ENCODE data around the gene SPINK4. TPM values are rescaled to one million over a fixed set of nuclear protein-coding genes. Genes with fewer than 3 reads are reported as not detected.
A peak's percentile ranks its signal among the peaks of the same experiment; 100 is the strongest.

SPINK4 gene
- polyA plus RNA-seq, 4 donors: not detected

GRCh38 chr9:33255471-33255870 is 15.5 kb downstream of the SPINK4 start:
- no peak for DNase-seq (ENCODE audit: low read depth in 4 of 4, low spot score in 3 of 4)

GRCh38 chr9:33256236-33256635 is 16.3 kb downstream of the SPINK4 start:
- no peak for DNase-seq (ENCODE audit: low read depth in 4 of 4, low spot score in 3 of 4)

- no peak for DNase-seq (ENCODE audit: low read depth in 4 of 4, low spot score in 3 of 4)
Observed at GRCh38 chr9:33257276-33257675, 17.3 kb downstream of the SPINK4 start.

DNA sequence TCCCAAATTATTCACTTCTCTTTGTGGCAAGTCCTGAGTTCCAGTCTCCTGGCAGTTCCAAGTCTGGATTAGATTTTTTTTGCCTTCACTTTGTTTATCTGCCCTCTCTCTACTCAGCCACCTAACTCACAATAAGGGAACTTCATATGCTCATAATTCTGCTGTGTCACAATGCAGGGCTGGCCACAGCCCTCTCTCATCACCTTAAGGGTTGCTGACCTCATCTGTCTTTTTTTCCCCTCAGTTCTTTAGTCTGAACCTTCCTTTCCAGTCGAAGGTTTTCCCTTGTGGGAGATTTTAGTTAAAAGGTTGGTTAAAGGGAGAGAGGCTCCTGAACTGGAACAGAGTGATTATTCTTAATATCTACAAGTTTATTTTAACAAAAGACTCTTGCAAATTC is 20.4 kb downstream of the SPINK4 start:
- DNase-seq (ENCODE audit: low read depth in 4 of 4, low spot score in 3 of 4): no peak

- DNase-seq (ENCODE audit: low read depth in 4 of 4, low spot score in 3 of 4): peak; percentile 5 to 18 (median 12)
Observed at GRCh38 chr9:33263131-33264002, 23.4 kb downstream of the SPINK4 start.

GRCh38 chr9:33264003-33264472 is 24.1 kb downstream of the SPINK4 start:
- peak; percentile 10 to 49 (median 22) for DNase-seq (ENCODE audit: low read depth in 4 of 4, low spot score in 3 of 4)

GRCh38 chr9:33264473-33265177 is 24.7 kb downstream of the SPINK4 start, which contains the start of the genes BAG1 and CHMP5:
BAG1 (minus strand) TSS chr9:33264708.
CHMP5 (plus strand) TSS chr9:33265049; CDS start chr9:33265079, 30 bp downstream.
- peak; percentile 97 to 99 (median 98) for DNase-seq (ENCODE audit: low read depth in 4 of 4, low spot score in 3 of 4)

- no peak for DNase-seq (ENCODE audit: low read depth in 4 of 4, low spot score in 3 of 4)
Observed at GRCh38 chr9:33265211-33265865, 25.4 kb downstream of the SPINK4 start.

GRCh38 chr9:33267151-33267767 is 27.3 kb downstream of the SPINK4 start:
- DNase-seq (ENCODE audit: low read depth in 4 of 4, low spot score in 3 of 4): no peak

DNA sequence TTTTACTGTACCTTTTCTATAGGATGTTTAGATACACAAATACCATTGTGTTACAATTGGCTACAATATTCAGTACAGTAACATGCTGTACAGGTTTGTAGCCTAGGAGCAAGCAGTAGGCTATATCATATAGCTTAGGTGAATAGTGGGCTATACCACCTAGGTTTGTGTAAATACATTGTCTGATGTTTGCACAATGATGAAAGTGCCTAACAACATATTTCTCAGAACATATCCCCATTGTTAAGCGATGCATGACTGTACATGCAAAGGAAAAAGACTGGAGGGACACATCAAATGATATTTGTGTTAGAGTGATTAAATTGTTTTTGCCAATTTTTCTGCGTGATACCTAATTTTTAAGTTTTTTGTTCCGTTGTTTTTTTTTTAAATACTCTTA is 30.2 kb downstream of the SPINK4 start:
- DNase-seq (ENCODE audit: low read depth in 4 of 4, low spot score in 3 of 4): no peak

DNA sequence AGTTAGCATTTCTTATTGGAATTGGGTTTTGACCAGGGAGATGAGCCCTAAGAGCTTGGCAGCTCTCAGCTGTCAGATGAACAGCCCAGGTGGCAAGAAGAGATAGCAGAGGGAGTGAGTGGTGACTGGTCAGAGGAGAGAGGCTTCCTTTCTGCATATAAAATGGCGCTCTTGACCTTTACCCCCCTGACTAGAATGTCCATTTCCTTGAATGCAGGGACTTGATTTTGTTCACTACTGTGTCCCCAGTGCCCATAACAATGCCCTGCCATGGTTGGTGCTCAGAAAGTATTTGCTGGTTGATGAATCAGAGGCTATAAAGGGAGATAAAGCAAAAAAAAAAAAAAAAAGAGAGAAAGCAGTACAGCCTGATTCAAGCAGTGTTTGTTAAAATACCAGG is 32.1 kb downstream of the SPINK4 start:
- no peak for DNase-seq (ENCODE audit: low read depth in 4 of 4, low spot score in 3 of 4)

- no peak for DNase-seq (ENCODE audit: low read depth in 4 of 4, low spot score in 3 of 4)
Observed at GRCh38 chr9:33273266-33273971, 33.5 kb downstream of the SPINK4 start.

GRCh38 chr9:33273972-33274328 is 34.0 kb downstream of the SPINK4 start:
- DNase-seq (ENCODE audit: low read depth in 4 of 4, low spot score in 3 of 4): no peak

GRCh38 chr9:33277484-33277883 is 37.5 kb downstream of the SPINK4 start:
- DNase-seq (ENCODE audit: low read depth in 4 of 4, low spot score in 3 of 4): no peak

- no peak for DNase-seq (ENCODE audit: low read depth in 4 of 4, low spot score in 3 of 4)
Observed at GRCh38 chr9:33285502-33285901, 45.5 kb downstream of the SPINK4 start.

- peak in 2 of 4 donors; percentile 10 to 28 for DNase-seq (ENCODE audit: low read depth in 4 of 4, low spot score in 3 of 4)
Observed at GRCh38 chr9:33287087-33287490, 47.1 kb downstream of the SPINK4 start.

DNA sequence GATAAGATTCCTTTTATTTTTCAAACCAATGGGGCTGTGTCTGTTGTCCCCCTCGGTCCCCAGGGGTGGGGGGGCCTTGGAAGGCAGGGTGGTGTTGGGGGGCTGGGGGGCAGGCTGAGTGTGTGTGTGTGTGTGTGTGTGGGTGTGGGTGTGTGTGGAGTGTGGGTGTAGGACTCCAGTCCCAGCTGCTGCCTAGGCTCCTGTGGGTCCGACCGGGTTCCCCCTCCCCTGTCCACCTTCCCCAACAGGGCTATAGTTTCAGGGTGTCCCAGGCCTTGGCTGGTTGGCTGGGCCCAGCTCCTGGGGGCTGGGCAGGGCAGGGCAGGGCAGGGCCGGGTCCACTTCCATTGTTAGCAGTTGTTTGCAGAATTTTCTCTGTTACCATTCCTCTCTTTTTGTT is 48.3 kb downstream of the SPINK4 start:
- no peak for DNase-seq (ENCODE audit: low read depth in 4 of 4, low spot score in 3 of 4)

DNA sequence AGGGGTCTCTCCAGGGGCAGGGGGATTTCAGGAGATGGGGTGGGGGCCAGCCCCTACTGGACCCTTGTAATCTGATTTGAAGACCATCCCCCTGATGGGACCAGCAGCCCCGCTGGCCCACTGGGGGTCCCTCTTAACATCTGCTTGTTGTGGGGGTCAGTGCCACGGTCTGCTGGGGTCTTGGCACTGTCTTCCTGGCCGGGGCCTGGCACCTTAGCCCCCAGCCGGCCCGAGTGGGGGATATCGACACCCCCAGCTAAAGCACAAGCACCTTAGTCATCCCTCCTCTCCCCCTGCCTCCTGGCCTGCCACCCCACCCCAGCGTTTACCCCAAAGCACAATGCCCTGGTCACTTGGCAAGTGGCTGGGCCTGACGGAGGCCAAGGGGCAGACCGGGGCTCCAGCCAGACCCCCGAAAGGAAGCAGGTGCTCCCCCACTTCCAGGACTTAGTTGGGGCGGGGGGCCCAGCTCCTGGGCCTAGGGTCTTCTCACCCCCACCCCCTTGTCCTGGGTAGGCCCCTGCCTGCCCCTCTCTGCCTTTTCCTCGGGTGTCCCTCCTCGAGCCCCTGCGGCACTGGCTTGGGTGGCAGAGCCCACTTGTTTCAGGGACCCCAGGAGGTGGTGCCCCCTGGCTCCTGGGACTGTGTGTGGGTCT is 49.0 kb downstream of the SPINK4 start:
- no peak for DNase-seq (ENCODE audit: low read depth in 4 of 4, low spot score in 3 of 4)

GRCh38 chr9:33289496-33289895 is 49.5 kb downstream of the SPINK4 start:
- DNase-seq (ENCODE audit: low read depth in 4 of 4, low spot score in 3 of 4): no peak

DNA sequence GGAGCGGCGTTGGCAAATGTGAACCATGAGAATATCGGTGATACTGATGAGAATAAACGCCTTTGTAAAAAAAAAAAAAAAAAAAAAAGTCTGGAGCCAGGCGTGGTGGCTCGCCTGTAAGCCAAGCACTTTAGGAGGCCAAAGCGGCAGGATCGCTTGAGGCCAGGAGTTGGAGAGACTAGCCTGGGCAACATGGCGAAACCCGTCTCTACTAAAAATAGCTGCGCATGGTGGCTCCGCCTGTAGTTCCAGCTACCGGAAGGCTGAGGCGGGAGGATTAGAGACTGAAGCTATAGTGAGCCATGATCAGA is 49.9 kb downstream of the SPINK4 start:
- no peak for DNase-seq (ENCODE audit: low read depth in 4 of 4, low spot score in 3 of 4)
